Activated T-cell treated with anti-CD3 and anti-CD28 coated beads for 1 hour (primary cell): Measurements from ENCODE around the gene KLHL35.
A peak's percentile ranks its signal among the peaks of the same experiment; 100 is the strongest.
"Not testable (repeated sequence)": the region's sequence is repeated elsewhere in the genome, so short reads cannot be mapped to it uniquely, and the experiment has no call there.

Experiments
- DNase-seq: peaks from one replicate; pipeline ENCODE4 v3.0.0-alpha.2; 2020; ENCODE audit warnings: low read depth

Gene KLHL35

DNA sequence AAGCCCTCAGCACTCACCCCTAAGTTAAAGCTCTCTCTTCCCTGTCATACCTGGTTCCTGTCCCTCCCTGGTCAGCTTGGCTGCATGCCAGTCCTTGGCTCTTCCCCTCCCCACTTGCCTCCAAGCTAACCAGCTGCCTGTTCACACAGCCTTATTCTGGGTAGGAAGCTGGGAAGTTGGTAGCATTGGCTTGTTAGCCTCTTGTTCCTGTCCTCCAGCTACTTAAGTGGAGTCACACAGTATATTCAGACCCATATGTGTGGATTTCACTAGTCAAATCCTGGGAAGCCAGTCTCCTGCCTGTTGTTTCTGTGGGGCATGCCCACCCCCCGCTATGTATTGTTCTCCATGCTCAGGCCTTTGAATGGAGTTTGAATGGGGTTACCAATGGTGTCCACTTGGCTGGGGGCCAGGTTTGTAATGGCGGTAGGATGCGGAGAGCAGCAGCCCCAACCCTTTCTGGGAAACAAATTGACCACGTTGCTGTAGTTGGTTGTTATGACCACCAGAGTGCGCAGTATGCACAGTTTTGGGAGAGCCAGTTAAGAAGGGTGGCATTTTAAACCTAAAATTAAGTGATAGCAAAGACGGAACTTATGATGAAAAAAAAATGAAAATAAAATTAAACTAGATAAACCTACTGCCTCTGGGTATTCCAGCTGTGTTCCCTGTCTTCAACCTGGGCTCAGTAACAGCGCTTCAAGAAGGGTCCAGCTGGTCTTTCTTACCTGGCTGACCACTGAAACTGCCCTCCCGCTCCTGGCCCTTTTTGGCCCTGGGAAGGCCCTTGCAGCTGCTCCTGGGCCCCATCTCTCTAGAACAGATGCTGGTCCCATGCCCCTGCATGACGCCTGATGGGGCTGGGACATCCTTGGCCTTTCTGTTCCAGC is 44.4 kb downstream of the KLHL35 start:
- peak; percentile 48 for DNase-seq

DNA sequence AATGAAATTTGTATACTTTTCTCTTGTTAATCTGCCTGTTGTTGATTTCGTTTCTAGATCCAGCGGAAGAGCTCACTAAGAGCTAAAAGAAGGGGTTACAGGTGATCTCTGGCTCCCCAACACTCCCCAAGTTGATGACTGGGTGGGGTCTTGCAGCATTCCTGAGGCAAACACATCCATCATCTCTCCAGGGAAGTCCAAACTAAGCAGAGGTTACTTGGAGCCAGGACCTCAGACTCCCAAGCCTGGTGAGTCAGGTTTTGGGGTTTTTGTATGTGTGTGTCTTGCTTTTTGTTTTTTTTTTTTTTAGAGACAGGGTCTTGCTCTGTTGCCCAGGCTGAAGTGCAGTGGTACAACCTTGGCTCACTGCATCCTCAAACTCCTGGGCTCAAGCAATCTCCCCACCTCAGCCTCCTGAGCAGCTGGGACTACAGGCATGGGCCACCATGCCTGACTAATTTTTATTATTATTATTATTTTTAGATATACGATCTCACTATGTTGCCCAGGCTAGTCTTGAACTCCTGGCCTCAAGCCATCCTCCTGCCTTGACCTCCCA is 45.2 kb downstream of the KLHL35 start:
- no peak for DNase-seq

- no peak for DNase-seq
Observed at GRCh38 chr11:75386942-75387630, 45.9 kb downstream of the KLHL35 start.

GRCh38 chr11:75384438-75385080 is 48.4 kb downstream of the KLHL35 start:
- DNase-seq: peak; percentile 82

DNA sequence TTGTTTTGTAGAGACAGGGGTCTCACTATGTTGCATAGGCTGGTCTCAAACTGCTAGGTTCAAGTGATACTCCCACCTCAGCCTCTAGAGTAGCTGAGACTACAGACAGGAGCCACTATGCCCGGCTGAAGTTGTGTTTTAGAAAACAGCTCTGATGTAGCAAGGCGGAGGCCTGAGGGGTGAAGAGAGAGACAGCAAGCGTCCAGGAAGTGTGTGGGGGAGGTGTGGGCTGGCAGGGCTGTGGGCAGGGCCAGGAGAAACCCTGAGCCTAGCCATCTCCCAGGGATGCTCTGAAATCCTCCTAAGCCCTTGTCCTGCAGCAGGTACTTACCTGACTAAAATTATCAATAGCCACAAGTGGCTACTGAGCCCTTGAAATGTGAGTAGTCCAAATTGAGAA is 49.8 kb downstream of the KLHL35 start:
- no peak for DNase-seq

DNA sequence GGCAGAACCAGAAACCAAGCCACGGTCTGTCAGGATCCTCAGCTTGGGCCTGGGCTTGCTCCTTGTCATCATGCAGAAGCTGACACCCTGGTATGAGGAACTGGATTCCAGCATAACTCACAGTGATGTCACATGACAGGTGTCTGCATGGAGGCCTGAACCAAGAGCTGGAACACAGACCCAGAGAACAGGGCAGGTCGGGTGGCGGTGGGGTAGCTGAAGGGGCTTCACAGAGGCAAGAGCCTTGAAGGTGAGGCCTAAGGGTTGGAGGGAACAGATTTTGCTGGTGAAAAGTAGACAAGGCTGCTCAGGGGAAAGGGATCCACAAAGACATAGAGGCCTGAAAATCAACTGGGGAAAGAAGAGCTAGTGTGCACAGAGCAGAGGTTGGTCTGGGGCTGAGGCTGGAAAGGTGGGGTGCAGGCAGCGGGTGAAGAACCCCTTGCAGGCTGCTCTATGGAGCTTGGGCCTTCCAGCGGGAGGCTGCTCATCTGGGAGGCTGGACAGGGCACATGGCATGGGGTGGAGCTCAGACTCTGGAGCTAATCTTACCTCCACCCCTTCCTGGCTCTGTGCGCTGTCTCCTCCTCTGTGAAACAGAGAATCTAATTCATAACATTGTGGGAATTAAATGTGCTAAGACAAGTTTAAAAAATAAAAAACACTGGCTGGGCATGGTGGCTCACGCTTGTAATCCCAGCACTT is 52.1 kb downstream of the KLHL35 start:
- no peak for DNase-seq

DNA sequence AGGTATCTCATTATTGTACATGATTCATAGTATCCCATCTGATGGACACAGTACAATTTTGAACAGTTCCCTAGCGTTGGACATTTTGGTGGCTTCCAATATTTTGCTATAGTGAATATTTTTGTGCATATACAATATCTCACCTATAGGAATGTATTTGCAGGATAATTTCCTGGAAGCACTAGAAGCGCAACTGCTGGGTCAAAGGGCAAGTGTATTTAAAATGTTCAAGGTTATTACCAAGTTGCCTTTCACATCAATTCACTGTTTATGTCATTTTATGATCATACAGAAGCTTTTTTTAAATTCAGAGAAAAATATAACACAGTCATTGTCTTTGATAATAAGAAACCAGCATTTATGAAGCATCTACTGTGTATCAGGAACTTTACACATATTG is 52.8 kb downstream of the KLHL35 start:
- DNase-seq: no peak

DNA sequence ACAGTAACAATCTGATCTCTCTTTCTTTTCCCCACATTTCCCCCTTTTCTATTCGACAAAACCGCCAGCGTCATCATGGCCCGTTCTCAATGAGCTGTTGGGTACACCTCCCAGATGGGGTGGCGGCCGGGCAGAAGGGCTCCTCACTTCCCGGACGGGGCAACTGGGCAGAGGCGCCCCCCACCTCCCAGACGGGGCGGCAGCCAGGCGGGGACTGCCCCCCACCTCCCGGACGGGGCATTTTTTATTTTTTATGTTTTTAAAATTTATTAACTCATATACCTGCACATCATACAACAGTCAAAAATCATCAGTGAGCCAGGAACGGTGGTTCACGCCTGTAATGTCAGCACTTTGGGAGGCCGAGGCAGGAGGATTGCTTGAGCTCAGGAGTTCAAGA is 54.2 kb downstream of the KLHL35 start:
- DNase-seq: not testable (repeated sequence)

DNA sequence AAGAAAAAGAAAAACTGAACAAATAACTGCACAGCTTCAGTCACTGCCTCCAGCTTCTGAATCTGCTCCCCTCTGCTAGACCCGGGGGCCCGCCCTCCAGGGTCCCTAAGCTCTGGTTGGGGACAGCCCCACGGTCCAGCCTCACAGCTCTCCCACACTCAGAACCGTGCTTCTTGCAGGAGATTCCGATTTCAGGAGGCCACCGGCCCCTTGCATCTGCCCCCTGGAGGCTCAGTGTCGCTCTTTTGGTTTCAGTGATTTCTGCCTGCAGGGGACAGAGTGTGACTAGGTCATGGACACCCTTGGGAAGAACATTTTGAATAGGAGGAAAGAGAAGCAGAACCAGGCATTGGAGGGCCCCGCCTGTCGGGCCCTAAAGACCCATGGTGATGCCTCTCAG is 56.8 kb downstream of the KLHL35 start:
- DNase-seq: no peak

- DNase-seq: no peak
Observed at GRCh38 chr11:75375626-75376025, 57.4 kb downstream of the KLHL35 start.

DNA sequence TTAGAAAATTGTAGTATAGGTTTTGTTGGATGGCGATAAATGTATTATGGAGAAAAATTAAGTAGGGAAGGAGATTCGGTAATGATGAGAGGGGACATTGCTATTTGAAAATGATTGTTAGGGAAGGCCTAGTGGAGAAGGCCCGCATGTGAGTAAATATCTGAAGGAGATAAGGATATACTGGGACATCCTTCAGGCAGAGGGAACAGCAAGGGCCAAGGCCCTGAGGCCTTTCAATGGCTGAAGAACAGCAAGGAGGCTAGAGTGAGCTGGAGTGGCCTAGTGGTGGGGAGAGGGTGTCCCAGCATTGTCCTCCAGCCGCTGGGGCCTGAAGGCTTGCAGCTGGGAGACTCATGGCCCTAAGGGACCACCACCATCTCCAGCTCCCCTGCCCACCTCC is 58.4 kb downstream of the KLHL35 start:
- DNase-seq: no peak

GRCh38 chr11:75373201-75373600 is 59.8 kb downstream of the KLHL35 start:
- DNase-seq: no peak
